GM18526 (cell line): ENCODE results near the gene S100A8.

Experiments used
- POLR2A ChIP-seq: IDR thresholded peaks from 3 replicates; pipeline ENCODE4 v1.6.1; 2011; ENCODE audit not compliant: insufficient read length; ENCODE audit errors: extremely low read depth

Gene S100A8

GRCh38 chr1:153426809-153427208 is 35.9 kb upstream of the S100A8 start:
- no peak for TF ChIP-seq POLR2A

DNA sequence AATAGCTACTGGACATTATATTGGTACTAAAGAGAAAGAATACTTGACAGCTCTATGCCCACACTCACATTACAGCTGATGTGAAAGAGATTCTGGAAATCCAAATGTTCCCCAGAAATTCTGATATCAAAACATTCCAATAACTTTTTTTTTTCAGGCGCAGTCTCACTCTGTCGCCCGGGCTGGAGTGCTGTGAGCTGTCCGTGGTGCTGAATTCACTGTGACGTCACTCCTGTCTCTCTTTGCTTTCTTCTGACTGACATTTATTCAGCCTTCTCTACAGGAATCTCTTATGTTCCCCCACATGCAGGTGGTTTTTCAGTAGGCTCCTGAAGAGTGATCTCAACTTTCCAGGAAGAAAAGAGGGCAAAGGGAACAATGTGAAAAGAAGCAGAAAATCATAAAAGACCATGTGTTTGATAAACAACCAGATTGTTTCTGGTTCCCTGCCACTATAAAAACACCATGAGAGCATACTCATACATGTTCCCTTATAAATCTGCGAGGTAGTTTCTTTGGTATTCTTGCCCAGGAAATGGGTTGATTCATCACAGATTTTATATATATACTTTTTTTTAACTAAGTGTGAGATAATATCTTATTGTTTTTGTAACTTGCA is 31.7 kb upstream of the S100A8 start:
- TF ChIP-seq POLR2A, result no peak

DNA sequence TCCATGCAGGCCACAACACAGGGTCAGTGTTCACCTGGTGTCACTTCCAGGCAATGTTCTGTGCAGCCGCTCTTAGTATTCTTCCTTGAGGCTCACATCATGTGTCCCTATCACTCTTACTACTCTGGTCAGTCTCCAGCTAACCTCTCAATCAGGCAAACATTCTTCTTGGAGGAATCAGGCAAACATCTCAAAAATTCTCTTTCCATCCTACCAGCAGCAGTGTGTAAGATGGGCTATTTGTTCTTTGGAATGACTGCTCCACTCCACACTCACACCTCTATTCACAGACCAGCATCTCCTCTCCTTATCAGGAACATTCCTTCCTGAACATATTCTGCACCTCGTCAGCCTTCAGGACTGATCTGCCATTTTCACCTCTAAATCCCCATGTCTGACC is 29.4 kb upstream of the S100A8 start:
- TF ChIP-seq POLR2A, result no peak

DNA sequence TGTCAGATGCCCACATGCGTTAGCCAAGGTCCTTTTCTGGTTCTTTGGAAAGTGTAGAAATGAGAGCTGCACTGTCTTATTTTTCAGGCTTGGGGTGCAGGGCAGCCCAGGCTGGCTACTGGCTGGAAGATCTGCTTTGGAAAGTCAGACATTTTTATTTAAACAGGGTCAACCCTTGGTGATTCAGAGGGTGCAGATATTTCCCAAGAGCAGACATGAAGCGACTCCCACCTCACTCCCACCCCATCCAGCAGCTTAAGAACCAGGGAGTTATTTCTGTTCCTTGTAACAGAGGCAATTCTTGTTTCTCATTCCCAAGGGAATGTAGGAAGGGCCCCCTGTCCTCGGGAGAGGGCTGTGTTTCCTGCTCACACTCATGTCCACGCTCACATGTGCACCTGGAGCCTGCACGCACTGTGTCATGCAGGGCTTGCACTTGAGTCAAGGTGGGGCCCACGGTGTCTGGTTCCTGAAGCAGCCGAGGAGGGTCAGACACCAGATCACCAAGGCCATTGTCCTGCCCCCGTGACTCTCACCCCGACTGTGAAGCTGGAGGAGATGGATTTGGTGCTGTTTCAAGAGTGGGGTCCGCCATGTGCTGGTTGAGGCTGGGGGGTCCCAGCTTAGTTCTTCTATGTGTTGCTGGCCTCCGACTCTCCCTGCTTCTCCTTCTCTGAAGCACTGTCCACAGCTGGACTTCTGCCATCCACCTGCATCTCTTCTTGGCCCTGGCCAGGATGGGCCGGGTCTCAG is 26.4 kb upstream of the S100A8 start:
- no peak for TF ChIP-seq POLR2A

DNA sequence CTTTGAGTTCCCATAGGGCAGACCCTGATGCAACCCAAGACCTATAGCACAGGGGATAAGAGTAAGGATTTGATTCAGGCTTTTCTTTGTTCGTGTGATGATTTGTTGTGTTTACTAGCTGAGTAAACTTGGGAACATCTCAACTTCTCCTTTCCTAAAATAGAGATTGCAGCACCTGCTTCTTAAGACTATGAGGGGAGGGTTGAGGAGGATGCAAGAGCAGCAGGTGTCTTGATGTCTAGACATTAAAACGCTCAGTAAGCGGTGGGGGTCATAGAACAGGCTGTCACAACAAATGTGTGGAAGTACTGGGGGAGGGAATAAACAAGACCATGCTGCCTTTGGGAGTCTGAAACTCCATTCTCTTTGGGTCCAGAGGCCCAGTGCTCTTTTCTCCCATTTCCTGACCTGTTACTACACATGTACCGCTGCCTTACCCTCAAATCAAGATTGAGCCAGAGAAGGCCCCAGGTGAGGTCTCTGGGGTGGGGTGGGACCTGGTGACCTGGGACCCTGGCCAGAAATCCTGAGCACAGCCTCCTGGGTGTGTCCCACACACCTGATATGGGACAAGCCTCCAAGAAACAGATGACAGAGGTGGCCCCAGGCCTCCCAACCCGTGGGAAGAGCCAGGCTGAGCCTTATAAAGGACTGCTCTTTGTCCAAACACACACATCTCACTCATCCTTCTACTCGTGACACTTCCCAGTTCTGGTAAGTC is 25.1 kb upstream of the S100A8 start, which contains the start of gene S100A7A:
Gene S100A7A, plus strand, starts transcription at position 671 of the 721 bp plus-strand sequence. CDS start 1,563 bp downstream, outside the sequence.
- no peak for TF ChIP-seq POLR2A

- TF ChIP-seq POLR2A, result no peak
Measured at GRCh38 chr1:153404768-153405167, 13.9 kb upstream of the S100A8 start.

DNA sequence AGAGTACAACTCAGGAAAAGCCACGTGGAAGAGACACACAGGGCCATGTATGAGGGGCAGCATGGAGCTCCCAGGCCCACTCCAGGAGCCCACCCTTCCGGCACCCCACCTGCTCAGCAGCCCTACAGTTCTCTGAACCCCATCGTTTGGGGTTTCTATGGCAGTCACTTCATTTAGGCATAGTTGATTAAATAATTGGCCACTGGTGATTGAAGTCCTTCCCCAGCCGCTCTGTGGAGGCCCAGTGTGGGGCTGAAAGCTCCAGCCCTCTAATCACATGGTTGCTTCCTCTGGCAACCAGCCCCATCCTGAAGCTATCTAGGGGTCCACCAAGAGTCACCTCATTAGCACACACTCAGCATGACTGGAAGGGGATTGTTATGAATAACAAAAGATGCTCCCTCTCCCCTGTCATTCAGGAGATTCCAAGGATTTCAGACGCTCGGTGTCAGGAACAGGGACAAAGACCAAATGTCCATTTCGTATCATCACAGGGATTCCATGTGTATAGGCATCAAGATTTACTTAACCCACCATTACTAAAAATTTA is 13.3 kb upstream of the S100A8 start:
- no peak for TF ChIP-seq POLR2A

- no peak for TF ChIP-seq POLR2A
Measured at GRCh38 chr1:153403421-153404085, 12.7 kb upstream of the S100A8 start.

GRCh38 chr1:153402226-153402625 is 11.4 kb upstream of the S100A8 start:
- no peak for TF ChIP-seq POLR2A

GRCh38 chr1:153401461-153401860 is 10.6 kb upstream of the S100A8 start:
- no peak for TF ChIP-seq POLR2A

DNA sequence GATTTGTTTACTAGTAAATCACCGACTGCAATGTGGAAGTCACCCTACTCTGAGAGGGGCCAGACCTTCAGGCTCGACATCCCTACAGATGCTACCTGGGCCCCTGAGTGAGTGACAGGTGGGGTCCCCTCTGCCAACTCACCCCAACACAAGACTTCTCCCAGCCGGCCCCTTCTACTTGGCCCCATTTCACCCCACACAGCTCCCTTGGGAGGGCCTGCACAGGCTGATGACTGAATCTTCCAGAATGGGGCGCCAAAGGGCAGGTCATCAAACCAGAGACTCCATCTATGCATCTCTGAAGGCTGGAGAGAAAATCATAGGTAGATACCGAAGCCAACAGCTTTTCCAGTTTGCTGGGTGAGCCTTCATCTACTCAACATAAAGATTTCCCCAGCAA is 9.4 kb upstream of the S100A8 start:
- no peak for TF ChIP-seq POLR2A

- TF ChIP-seq POLR2A, result no peak
Measured at GRCh38 chr1:153399401-153400055, 8.7 kb upstream of the S100A8 start.

GRCh38 chr1:153397924-153398651 is 7.2 kb upstream of the S100A8 start:
- no peak for TF ChIP-seq POLR2A

- no peak for TF ChIP-seq POLR2A
Measured at GRCh38 chr1:153397051-153397923, 6.4 kb upstream of the S100A8 start.

DNA sequence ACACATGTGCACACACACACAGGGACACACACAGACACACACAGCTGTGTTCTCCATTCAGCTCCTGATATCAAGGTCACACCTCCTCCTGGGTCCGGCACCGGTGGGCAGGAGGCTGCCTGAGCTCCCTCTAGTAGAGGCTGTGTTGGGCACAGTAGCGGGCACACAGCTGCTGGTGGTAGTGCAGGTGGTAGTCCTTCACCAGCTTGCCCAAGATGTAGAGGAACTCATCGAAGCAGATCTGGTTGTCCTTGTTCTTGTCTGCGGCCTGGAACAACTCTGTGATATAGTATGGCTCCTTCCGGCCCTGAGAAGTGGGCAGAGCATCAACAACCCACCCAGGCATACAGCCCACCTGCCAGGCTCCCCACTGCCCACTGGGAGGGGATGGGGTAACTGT is 5.6 kb upstream of the S100A8 start:
- no peak for TF ChIP-seq POLR2A
